ENCODE results near the gene POLR2L. TPM values are rescaled to one million over a fixed set of nuclear protein-coding genes. Genes with fewer than 3 reads are reported as not detected.

POLR2L gene
- total RNA-seq, 4 donors from 2014 or later, result 95.5 to 165 (median 110) TPM

DNA sequence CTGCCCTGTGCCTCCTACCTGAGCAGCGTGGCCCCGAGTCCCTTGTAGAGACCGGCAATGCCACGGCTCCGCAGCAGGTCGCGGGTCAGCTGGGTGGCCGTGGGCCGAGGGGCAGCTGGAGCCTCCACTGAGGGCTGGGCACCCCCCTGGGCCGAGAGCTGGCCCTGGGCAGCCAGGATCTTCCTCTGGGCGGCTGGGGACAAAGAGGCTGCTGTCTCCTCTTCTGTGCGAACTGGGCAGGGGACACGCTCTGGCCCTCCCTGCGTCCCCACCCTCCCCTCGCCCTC is 49.9 kb downstream of the POLR2L start:
- DNase-seq (ENCODE audit: low spot score), result no peak
- no peak for ATAC-seq (ENCODE audit: low FRiP score)
- TF ChIP-seq, protein P1, sequence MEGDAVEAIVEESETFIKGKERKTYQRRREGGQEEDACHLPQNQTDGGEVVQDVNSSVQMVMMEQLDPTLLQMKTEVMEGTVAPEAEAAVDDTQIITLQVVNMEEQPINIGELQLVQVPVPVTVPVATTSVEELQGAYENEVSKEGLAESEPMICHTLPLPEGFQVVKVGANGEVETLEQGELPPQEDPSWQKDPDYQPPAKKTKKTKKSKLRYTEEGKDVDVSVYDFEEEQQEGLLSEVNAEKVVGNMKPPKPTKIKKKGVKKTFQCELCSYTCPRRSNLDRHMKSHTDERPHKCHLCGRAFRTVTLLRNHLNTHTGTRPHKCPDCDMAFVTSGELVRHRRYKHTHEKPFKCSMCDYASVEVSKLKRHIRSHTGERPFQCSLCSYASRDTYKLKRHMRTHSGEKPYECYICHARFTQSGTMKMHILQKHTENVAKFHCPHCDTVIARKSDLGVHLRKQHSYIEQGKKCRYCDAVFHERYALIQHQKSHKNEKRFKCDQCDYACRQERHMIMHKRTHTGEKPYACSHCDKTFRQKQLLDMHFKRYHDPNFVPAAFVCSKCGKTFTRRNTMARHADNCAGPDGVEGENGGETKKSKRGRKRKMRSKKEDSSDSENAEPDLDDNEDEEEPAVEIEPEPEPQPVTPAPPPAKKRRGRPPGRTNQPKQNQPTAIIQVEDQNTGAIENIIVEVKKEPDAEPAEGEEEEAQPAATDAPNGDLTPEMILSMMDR (IDR thresholded peaks at IDR 0.05), result no peak

DNA sequence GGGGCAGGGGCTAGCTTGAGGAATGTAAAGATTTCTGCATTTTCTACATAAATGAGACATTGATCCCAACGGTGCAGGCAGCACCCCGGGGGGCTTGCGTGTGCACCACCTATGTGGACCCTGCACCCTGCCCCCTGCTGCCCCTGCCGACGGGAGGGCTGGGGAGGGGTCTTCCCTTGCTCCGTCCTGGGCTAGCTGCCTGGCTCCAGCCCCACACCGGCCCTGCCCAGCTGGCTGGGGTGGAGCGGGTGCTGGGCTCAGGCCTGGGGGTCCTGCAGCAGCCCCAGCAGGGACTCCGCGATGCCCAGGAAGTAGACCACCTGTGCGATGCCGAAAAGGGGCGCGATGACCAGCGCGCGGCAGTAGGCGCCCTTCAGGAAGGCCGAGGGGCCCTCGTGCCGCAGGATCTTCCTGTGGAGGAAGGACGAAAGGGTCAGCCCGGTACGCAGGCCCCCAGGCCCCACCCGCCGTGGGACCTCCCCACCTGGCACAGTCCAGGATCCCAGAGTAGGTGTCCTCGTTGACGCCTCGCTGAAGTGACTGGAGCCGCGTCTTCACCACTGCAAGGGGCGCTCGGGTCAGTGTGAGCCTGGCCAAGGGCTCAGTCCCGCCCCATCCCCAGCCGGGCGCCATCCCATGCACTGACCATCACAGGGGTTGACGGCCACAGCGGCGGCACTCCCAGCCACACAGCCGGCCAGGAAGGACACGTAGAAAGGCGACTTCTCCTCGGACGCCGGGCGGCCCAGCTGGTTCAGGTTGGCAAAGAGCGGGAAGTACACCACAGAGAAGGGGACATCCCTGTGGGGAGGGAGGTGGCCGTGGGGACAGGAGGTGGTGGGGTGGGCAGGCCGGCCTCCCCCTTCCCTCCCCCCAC is 50.4 kb downstream of the POLR2L start:
- DNase-seq (ENCODE audit: low spot score), result no peak

DNA sequence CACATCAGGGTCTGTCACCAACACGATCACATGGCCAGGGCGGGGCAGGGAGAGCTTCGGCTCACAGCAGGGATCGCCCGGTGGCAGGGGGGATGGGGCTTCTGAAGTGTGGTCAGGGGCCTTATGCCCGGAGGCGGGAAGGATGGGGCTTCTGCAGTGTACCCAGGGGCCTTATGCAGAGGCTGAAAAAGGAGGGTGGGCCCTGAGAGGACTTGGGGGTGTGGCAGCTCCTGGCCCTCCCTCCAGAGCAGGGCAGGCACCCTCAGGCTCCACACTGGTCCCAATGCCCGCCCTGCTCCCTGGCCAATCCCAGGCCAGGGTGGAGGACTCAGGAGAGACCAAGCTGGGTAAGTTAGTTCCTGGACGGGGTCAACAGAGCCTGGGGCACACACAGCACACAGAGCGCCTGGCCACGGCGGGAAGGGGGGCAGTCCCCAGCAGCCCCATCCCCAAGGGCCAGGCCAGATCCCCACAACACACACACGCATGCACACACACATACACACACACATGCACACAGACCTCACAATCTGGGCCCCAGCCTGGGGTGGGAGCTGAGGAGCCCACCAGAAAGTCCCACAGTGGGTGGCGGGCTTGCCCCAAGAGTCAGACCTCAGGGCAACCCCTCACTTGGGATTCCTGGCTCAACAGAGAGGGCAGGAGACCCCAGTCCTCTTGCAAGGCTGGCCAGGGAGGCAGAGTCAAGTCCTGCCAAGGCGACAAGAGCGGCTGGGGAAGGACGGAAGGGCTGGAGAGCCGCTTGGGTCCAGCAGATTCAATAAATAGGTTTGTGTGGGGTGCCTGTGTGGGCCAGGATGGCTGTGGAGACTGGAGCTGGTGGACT is 51.4 kb downstream of the POLR2L start:
- no peak for ATAC-seq (ENCODE audit: low FRiP score)
- DNase-seq (ENCODE audit: low spot score), result no peak
- TF ChIP-seq, protein P1 (IDR thresholded peaks at IDR 0.05), result no peak

More for the DNA sequence above, 50.4 kb downstream of the POLR2L start:
- ATAC-seq (ENCODE audit: low FRiP score), result no peak
- TF ChIP-seq, protein P1 (IDR thresholded peaks at IDR 0.05), result no peak

DNA sequence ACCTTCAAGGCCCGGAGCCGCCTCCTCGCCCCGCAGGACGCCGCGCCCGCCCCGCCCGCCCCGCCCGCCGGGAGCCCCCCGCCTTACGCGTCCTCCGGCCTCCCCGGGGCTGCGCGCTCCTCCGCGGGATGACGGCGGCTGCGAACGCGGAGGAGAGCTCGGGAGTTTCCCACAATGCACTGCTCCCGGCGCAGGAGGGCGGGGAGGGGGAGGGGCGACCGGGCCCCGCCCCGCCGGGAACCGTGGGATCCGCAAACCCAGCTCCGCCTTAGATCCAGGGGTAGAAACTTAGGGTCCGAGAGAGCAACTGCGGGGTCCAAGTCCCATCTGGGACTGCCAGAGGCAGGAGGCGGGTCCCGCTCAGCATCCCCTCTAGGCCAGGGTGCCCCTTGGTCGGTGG is 52.4 kb downstream of the POLR2L start, which contains the start of gene CEND1:
Gene CEND1 (minus strand): TSS at position 148 of the 400 bp plus-strand sequence. CDS start 1,514 bp downstream, outside the sequence.
- TF ChIP-seq, protein P1 (IDR thresholded peaks at IDR 0.05), result no peak
- no peak for ATAC-seq (ENCODE audit: low FRiP score)
- no peak for DNase-seq (ENCODE audit: low spot score)

Small RNA genes within 50 kb of the gene (small RNA-seq; reads per million reads assigned to genes)
- not detected for gene SNORA52

Other genes starting within 250 kb of the POLR2L start
- 10 to 100 TPM; 15.4 to 56.8 (median 35.6) TPM for gene IRF7, start 226.6 kb downstream of the POLR2L start, total RNA-seq
- not detected for gene CDHR5, start 217.6 kb downstream of the POLR2L start, total RNA-seq
- gene SCT, start 215.3 kb downstream of the POLR2L start, total RNA-seq, result not detected
- under 1 TPM in 1 of 4 donors, not detected in 3; 0.50 TPM for gene DRD4, start 205.3 kb downstream of the POLR2L start, total RNA-seq
- gene DEAF1, start 147.3 kb downstream of the POLR2L start, total RNA-seq, result 10 to 100 TPM; 20.3 to 29.0 (median 23.0) TPM
- gene TMEM80, start 146.7 kb downstream of the POLR2L start, total RNA-seq, result 10 to 100 TPM; 16.9 to 31.5 (median 21.1) TPM
- gene EPS8L2, start 136.3 kb downstream of the POLR2L start, total RNA-seq, result 10 to 100 TPM; 14.1 to 27.6 (median 22.3) TPM
- gene TALDO1, start 95.1 kb downstream of the POLR2L start, total RNA-seq, result 100 to 1,000 TPM; 183 to 295 (median 239) TPM
- gene GATD1, start 65.0 kb downstream of the POLR2L start, total RNA-seq, result 10 to 100 TPM; 12.5 to 19.8 (median 15.1) TPM
- not detected for gene CEND1, start 52.4 kb downstream of the POLR2L start, total RNA-seq
- 10 to 100 TPM in 3 of 4 donors, 1 to 10 TPM in 1; 7.5 to 21.9 (median 12.7) TPM for gene SLC25A22, start 44.2 kb downstream of the POLR2L start, total RNA-seq
- 10 to 100 TPM in 1 of 4 donors, 1 to 10 TPM in 3; 7.1 to 22.9 (median 8.3) TPM for gene PIDD1, start 37.3 kb downstream of the POLR2L start, total RNA-seq
- gene RPLP2, start 32.6 kb downstream of the POLR2L start, total RNA-seq, result 1,000 to 10,000 TPM in 1 of 4 donors, 100 to 1,000 TPM in 3; 555 to 1,150 (median 858) TPM
- 100 to 1,000 TPM; 256 to 543 (median 355) TPM for gene PNPLA2, start 23.6 kb downstream of the POLR2L start, total RNA-seq
- 10 to 100 TPM in 1 of 4 donors, 1 to 10 TPM in 3; 6.3 to 39.7 (median 6.9) TPM for gene CRACR2B, start 14.6 kb downstream of the POLR2L start, total RNA-seq
- gene CD151, start 9.6 kb downstream of the POLR2L start, total RNA-seq, result 100 to 1,000 TPM; 328 to 675 (median 614) TPM
- 100 to 1,000 TPM; 145 to 234 (median 175) TPM for gene TSPAN4, start 323 bp upstream of the POLR2L start, total RNA-seq
- gene CHID1, start 68.3 kb upstream of the POLR2L start, total RNA-seq, result 10 to 100 TPM; 56.6 to 90.5 (median 79.8) TPM
- gene AP2A2, start 83.3 kb upstream of the POLR2L start, total RNA-seq, result 100 to 1,000 TPM in 2 of 4 donors, 10 to 100 TPM in 2; 68.4 to 126 (median 99.2) TPM
- not detected for gene MUC6, start 194.2 kb upstream of the POLR2L start, total RNA-seq
- not detected for gene MUC2, start 232.3 kb upstream of the POLR2L start, total RNA-seq

All from omental fat pad (tissue), 4 donors.